Measurements from ENCODE around the gene TMOD3.

DNA sequence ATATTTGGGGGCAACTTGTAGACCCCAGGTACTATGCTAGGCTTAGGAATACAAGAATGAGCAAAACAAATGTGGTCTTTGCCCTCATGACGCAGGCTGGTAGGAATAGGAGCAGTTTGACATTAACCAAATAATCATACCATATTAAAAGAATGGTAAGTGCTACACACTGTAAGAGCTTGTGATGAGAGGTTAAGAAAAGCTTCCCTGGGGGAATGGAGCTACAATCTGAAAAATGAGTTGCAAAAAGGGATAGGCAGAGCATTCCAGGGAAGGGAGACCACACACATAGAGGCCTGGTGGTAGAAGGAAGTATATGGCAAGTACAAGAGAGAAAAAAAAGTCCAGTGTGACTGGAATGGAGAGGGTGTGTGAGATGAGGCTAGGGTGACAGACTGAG is 37.3 kb downstream of the TMOD3 start:
- TF ChIP-seq, protein P1, sequence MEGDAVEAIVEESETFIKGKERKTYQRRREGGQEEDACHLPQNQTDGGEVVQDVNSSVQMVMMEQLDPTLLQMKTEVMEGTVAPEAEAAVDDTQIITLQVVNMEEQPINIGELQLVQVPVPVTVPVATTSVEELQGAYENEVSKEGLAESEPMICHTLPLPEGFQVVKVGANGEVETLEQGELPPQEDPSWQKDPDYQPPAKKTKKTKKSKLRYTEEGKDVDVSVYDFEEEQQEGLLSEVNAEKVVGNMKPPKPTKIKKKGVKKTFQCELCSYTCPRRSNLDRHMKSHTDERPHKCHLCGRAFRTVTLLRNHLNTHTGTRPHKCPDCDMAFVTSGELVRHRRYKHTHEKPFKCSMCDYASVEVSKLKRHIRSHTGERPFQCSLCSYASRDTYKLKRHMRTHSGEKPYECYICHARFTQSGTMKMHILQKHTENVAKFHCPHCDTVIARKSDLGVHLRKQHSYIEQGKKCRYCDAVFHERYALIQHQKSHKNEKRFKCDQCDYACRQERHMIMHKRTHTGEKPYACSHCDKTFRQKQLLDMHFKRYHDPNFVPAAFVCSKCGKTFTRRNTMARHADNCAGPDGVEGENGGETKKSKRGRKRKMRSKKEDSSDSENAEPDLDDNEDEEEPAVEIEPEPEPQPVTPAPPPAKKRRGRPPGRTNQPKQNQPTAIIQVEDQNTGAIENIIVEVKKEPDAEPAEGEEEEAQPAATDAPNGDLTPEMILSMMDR (IDR thresholded peaks at IDR 0.05): no peak
- TF ChIP-seq, protein P2, sequence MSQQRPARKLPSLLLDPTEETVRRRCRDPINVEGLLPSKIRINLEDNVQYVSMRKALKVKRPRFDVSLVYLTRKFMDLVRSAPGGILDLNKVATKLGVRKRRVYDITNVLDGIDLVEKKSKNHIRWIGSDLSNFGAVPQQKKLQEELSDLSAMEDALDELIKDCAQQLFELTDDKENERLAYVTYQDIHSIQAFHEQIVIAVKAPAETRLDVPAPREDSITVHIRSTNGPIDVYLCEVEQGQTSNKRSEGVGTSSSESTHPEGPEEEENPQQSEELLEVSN (IDR thresholded peaks at IDR 0.05; ENCODE audit: borderline replicate concordance, low read depth): no peak
- TF ChIP-seq RAD21 (conservative IDR thresholded peaks at IDR 0.05 in 1 of 2, IDR thresholded peaks at IDR 0.05 in 1 of 2): peak in 1 of 2 experiments; percentile 36; a peak in 1 of 5 replicates
- no peak for TF ChIP-seq MAFK (IDR thresholded peaks at IDR 0.05; ENCODE audit: partially characterized antibody)
- TF ChIP-seq RNF2 (IDR thresholded peaks at IDR 0.05; ENCODE audit: borderline replicate concordance, low read depth): no peak
